ENCODE results near the gene MDN1. TPM values are rescaled to one million over a fixed set of nuclear protein-coding genes. Genes with fewer than 3 reads are reported as not detected.
A peak's percentile ranks its signal among the peaks of the same experiment; 100 is the strongest.
"Not testable (repeated sequence)": the region's sequence is repeated elsewhere in the genome, so short reads cannot be mapped to it uniquely, and the experiment has no call there.

Gene MDN1, protein sequence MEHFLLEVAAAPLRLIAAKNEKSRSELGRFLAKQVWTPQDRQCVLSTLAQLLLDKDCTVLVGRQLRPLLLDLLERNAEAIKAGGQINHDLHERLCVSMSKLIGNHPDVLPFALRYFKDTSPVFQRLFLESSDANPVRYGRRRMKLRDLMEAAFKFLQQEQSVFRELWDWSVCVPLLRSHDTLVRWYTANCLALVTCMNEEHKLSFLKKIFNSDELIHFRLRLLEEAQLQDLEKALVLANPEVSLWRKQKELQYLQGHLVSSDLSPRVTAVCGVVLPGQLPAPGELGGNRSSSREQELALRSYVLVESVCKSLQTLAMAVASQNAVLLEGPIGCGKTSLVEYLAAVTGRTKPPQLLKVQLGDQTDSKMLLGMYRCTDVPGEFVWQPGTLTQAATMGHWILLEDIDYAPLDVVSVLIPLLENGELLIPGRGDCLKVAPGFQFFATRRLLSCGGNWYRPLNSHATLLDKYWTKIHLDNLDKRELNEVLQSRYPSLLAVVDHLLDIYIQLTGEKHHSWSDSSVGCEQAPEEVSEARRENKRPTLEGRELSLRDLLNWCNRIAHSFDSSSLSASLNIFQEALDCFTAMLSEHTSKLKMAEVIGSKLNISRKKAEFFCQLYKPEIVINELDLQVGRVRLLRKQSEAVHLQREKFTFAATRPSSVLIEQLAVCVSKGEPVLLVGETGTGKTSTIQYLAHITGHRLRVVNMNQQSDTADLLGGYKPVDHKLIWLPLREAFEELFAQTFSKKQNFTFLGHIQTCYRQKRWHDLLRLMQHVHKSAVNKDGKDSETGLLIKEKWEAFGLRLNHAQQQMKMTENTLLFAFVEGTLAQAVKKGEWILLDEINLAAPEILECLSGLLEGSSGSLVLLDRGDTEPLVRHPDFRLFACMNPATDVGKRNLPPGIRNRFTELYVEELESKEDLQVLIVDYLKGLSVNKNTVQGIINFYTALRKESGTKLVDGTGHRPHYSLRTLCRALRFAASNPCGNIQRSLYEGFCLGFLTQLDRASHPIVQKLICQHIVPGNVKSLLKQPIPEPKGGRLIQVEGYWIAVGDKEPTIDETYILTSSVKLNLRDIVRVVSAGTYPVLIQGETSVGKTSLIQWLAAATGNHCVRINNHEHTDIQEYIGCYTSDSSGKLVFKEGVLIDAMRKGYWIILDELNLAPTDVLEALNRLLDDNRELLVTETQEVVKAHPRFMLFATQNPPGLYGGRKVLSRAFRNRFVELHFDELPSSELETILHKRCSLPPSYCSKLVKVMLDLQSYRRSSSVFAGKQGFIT (N-terminal part only)
- total RNA-seq (2014; rRNA removed; shearing (Covaris generic)) = 21.8 and 23.7 TPM in 2 replicates
- 17.0 and 44.5 TPM in 2 replicates for polyA plus RNA-seq (2014; cell fraction: nucleus; rRNA removed)

DNA sequence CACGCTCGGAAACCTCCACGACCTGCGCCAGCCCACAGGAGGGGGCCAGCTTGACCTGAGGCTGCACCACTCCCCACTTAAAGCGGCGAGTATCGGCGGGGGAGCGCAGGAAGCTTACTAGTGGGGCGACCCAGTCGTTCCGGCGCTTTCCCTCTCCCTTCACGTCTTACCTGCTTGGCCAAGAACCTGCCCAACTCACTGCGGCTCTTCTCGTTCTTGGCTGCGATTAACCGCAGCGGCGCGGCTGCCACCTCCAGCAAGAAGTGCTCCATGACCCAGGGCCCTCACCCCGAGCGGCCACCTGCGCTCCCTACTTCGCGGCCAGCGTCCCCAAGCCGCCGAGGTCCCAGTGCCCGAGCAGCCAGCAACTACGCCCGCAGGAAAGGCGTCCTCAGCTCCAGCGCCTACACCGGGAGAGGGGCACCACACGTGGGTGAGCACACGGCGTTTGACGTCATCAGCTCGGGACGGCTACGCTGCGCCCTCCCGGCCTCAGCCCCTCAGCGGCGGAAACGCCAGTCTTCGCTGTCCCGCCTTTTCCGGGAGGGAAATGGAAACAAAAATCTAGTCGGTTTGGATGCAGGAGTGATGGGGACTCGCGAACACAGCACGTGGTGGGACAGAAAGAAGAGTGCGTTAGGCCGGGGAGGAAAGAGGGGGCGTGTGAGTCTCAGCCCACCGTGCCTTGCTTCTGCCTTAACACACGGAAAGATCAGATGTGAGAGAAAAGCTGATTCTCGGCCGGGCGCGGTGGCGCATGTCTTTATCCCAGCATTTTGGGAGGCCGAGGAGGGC, at the start of gene MDN1:
MDN1 (minus strand) TSS at position 459 of the 795 bp plus-strand sequence; CDS start at position 272, 187 bp downstream.
- peak; percentile 87 for DNase-seq (ENCODE audit: extremely low read depth, low read depth)

- no peak for DNase-seq (ENCODE audit: extremely low read depth, low read depth)
Observed at GRCh38 chr6:89866024-89866678, 46.6 kb upstream of the MDN1 start.

DNA sequence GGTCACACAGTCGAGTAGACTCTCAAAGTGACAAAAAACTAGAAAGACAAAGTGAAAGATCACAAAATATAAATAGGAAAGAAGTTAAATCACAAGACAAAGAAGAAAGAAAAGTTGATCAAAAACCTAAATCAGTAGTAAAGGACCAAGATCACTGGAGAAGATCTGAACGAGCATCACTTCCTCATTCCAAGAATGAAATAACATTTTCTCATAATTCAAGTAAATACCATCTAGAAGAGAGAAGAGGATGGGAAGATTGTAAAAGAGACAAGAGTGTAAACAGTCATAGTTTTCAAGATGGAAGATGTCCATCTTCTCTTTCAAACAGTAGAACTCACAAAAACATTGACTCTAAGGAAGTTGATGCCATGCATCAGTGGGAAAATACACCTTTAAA, 43.1 kb upstream of the MDN1 start:
- DNase-seq (ENCODE audit: extremely low read depth, low read depth) = no peak

- no peak for DNase-seq (ENCODE audit: extremely low read depth, low read depth)
Observed at GRCh38 chr6:89862273-89862672, 42.7 kb upstream of the MDN1 start.

- DNase-seq (ENCODE audit: extremely low read depth, low read depth) = no peak
Observed at GRCh38 chr6:89859744-89860143, 40.1 kb upstream of the MDN1 start.

DNA sequence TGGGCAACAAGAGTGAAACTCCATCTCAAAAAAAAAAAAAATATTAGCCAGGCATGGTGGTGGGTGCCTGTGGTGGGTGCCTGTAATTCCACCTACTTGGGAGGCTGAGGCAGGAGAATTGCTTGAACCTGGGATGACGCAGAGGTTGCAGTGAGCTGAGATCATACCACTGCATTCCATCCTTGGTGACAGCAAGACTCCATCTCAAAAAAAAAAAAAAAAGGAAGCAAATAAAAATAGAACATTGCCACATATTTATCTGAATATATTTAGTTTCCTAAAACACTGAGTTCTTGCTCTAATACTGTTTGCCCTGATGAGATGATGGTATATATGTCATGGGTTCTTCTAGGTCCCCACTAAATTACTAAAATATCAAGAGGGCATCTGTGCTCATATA, 38.4 kb upstream of the MDN1 start:
- no peak for DNase-seq (ENCODE audit: extremely low read depth, low read depth)

GRCh38 chr6:89853068-89853467, 33.5 kb upstream of the MDN1 start:
- no peak for DNase-seq (ENCODE audit: extremely low read depth, low read depth)

DNA sequence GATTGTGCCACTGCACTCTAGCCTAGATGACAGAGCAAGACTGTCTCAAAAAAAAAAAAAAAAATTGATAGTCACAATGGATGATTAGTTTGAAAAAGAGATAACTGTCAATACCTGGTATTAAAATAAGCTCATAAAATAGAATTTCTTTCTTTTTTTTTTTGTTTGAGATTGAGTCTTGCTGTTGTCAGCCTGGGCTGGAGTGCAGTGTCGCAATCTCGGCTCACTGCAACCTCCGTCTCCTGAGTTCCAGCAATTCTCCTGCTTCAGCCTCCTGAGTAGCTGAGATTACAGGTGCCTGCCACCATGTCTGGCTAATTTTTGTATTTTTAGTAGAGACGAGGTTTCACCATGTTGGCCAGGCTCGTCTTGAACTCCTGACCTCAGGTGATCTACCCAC, 27.9 kb upstream of the MDN1 start:
- not testable (repeated sequence) for DNase-seq (ENCODE audit: extremely low read depth, low read depth)

- no peak for DNase-seq (ENCODE audit: extremely low read depth, low read depth)
Observed at GRCh38 chr6:89843070-89843469, 23.5 kb upstream of the MDN1 start.

GRCh38 chr6:89842228-89842627, 22.6 kb upstream of the MDN1 start:
- DNase-seq (ENCODE audit: extremely low read depth, low read depth) = no peak

GRCh38 chr6:89840538-89840937, 20.9 kb upstream of the MDN1 start:
- no peak for DNase-seq (ENCODE audit: extremely low read depth, low read depth)

- no peak for DNase-seq (ENCODE audit: extremely low read depth, low read depth)
Observed at GRCh38 chr6:89836639-89837222, 17.1 kb upstream of the MDN1 start.

- DNase-seq (ENCODE audit: extremely low read depth, low read depth) = no peak
Observed at GRCh38 chr6:89834884-89835792, 15.5 kb upstream of the MDN1 start.

- DNase-seq (ENCODE audit: extremely low read depth, low read depth) = no peak
Observed at GRCh38 chr6:89830170-89830809, 10.7 kb upstream of the MDN1 start.

- DNase-seq (ENCODE audit: extremely low read depth, low read depth) = peak; percentile 98
Observed at GRCh38 chr6:89829472-89830169, 10.0 kb upstream of the MDN1 start, which contains the start of gene CASP8AP2. TSS of gene CASP8AP2 (plus strand) at chr6:89829880.

GRCh38 chr6:89828988-89829471, 9.4 kb upstream of the MDN1 start:
- no peak for DNase-seq (ENCODE audit: extremely low read depth, low read depth)

Measured in NCI-H460 (cell line).